Mucosa of descending colon (tissue), 3 donors: ENCODE results near the gene GNB1. TPM values are rescaled to one million over a fixed set of nuclear protein-coding genes. Genes with fewer than 3 reads are reported as not detected.

Experiments
- ATAC-seq: fragments of 200-7000 bp; cut with Tn5 transposase; one replicate; pipeline ENCODE4 v1.9.1; 2020; ENCODE audit warnings: mild to moderate bottlenecking, moderate library complexity
- DNase-seq, 3 donors: peaks; one replicate each; pipeline ENCODE4 v3.0.0-alpha.2; 2020
- H3K36me3 ChIP-seq: fragments of 200-600 bp; one replicate; pipeline ENCODE4 v1.8.0; 2021; ENCODE audit warnings: low read depth, mild to moderate bottlenecking
- H3K4me1 ChIP-seq: fragments of 200-600 bp; one replicate; pipeline ENCODE4 v1.8.0; 2021; ENCODE audit warnings: low read depth, mild to moderate bottlenecking
- H3K4me3 ChIP-seq: fragments of 200-600 bp; one replicate; pipeline ENCODE4 v1.8.0; 2021; ENCODE audit warnings: mild to moderate bottlenecking
- H3K9me3 ChIP-seq: fragments of 200-600 bp; one replicate; pipeline ENCODE4 v1.8.0; 2021; ENCODE audit warnings: mild to moderate bottlenecking
- CTCF ChIP-seq: fragments of 200-600 bp; IDR thresholded peaks from one replicate; pipeline ENCODE4 v1.8.0; 2022; ENCODE audit warnings: antibody characterized with exemption, mild to moderate bottlenecking
- intact Hi-C, 2 donors: fragments of 100-400 bp; cut with DNase I in 1 of 2; cut with micrococcal nuclease in 1 of 2; formaldehyde crosslinking; loops; one replicate each; pipeline versions ENCODE4 v1.11.0 to v1.11.1; 2022; cut with DNase I, micrococcal nuclease
- total RNA-seq, 3 donors: library from RNA; stranded (reverse); fragmentation: NEBNext Ultra II Directional in 2 of 3; extraction: Animal tissue kit (Norgen Biotek cat#: 25700) in 2 of 3; gene quantifications; one replicate each; pipeline versions ENCODE4 v1.2.1 to v1.2.4, GENCODE V29; 2021 to 2023
- donor health status: DM: no; HTN: no; CAD: no; lungs with moderate emphysema.
- donor health status: DM: no; HTN: no; CAD: no.
- donor health status: DM: no; HTN: yes; CAD: no.

Gene GNB1
- total RNA-seq, 3 donors from 2014 or later: 314 to 329 (median 318) TPM

- H3K9me3 ChIP-seq: no peaks in the 10 kb centered on the region
- H3K36me3 ChIP-seq: peaks cover 4% of the 10 kb centered on the region
- no peak for TF ChIP-seq CTCF
- ATAC-seq (no peak), DNase-seq (peak in 2 of 3 donors; percentile 37 to 69)
- peaks cover 28% of the 10 kb centered on the region for H3K4me1 ChIP-seq
- no peak overlapping the region for H3K4me3 ChIP-seq
- intact Hi-C loops: loop anchor here in 1 of 2 donors (10.0 kb wide), 1 partner anchor 223 kb away; the partner anchor contains the start of gene SLC35E2B
These were observed 27.4 kb upstream of the GNB1 start for GRCh38 chr1:1917995-1918900.

DNA sequence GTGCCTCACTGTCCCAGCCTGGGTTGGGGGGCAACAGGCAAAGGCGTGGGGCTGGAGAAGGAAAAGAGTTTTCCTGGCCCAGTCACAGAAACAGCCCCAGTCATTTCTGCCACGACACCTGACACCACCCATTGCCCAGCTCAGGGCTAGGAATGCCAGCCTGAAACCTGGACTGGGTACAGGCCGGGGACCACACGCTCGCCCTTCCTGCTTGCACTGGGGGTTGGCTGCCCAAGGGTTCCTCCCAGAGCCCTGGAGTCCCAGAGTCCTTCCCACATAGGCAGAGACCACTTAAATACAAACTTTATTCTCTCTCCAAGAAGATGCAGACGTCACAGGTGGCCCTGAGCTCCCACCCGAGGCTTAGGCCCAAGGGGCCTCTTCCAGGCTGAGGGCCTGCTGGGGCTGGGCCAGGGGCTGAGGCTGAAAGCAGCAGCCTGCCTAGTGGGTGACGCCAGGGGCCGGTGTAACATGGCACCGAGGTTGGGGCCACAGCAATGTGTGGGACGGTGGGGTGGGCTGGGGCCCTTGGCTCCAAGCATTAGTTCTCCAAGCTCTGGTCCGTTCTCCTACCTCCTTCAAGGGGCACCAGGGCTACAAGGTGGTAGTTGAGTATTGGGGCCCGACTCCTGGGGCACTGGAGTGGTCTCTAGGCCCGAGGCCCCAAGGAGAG, 26.6 kb upstream of the GNB1 start:
- Histone ChIP-seq H3K36me3 (peaks cover 4% of the 10 kb centered on the region), H3K4me1 (peaks cover 22% of the 10 kb centered on the region), H3K4me3 (no peak overlapping the region), H3K9me3 (no peaks in the 10 kb centered on the region)
- intact Hi-C loops: loop anchor here in 1 of 2 donors (10.0 kb wide), 1 partner anchor 223 kb away; the partner anchor contains the start of gene SLC35E2B
- ATAC-seq (no peak), DNase-seq (peak in 1 of 3 donors; percentile 61)
- no peak for TF ChIP-seq CTCF

DNA sequence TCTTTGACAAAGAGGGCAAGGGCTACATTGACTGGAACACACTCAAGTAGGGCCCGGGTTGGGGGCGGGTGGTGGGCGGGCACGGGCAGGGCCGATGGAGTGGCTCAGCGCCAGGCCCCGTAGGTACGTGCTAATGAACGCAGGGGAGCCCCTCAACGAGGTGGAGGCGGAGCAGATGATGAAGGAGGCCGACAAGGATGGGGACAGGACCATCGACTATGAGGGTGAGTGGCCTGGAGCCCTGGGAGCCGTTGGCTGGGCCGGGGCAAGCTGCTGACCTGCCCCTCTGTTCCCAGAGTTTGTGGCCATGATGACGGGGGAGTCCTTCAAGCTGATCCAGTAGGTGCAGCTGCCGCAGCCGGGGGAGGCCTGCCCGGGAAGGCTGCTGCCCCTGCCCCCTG, 26.0 kb upstream of the GNB1 start:
- TF ChIP-seq CTCF: no peak
- H3K36me3 ChIP-seq: peaks cover 4% of the 10 kb centered on the region
- DNase-seq: no peak
- H3K4me1 ChIP-seq: peaks cover 21% of the 10 kb centered on the region
- H3K9me3 ChIP-seq: no peaks in the 10 kb centered on the region
- H3K4me3 ChIP-seq: no peak overlapping the region
- intact Hi-C loops: loop anchor here in 1 of 2 donors (10.0 kb wide), 1 partner anchor 222 kb away; the partner anchor contains the start of gene SLC35E2B
- no peak for ATAC-seq

- TF ChIP-seq CTCF: no peak
- ATAC-seq (peak; percentile 12), DNase-seq (peak in 2 of 3 donors; percentile 54 to 72)
- Histone ChIP-seq H3K36me3 (peaks cover 4% of the 10 kb centered on the region), H3K9me3 (no peaks in the 10 kb centered on the region), H3K4me3 (no peak overlapping the region), H3K4me1 (peaks cover 21% of the 10 kb centered on the region)
- intact Hi-C loops: loop anchor here in 1 of 2 donors (10.0 kb wide), 1 partner anchor 221 kb away; the partner anchor contains the start of gene SLC35E2B
These were observed 25.3 kb upstream of the GNB1 start for GRCh38 chr1:1915911-1916840.
